SJCRH30 (cell line): ENCODE measurements around the gene NOSIP. TPM values are rescaled to one million over a fixed set of nuclear protein-coding genes. Genes with fewer than 3 reads are reported as not detected.

Experiments used
- total RNA-seq: library from RNA; depleted of rRNA; stranded (reverse); fragments of >200 nt; shearing (Covaris generic); gene quantifications from 2 replicates; pipeline ENCODE4 v1.2.3, GENCODE V29; 2014; rRNA removed

NOSIP gene
- total RNA-seq, 1 experiment from 2014 or later, result 54.2 TPM

Other genes with a start within 250 kb of the NOSIP start
- gene CD37, start 245.2 kb downstream of the NOSIP start, total RNA-seq, result not detected in 2 replicates
- gene TEAD2, start 218.1 kb downstream of the NOSIP start, total RNA-seq, result 72.1 and 72.3 TPM in 2 replicates
- gene DKKL1, start 216.7 kb downstream of the NOSIP start, total RNA-seq, result 0.13 and 0.24 TPM in 2 replicates
- gene KASH5, start 192.3 kb downstream of the NOSIP start, total RNA-seq, result not detected in 2 replicates
- not detected in 2 replicates for gene PTH2, start 157.1 kb downstream of the NOSIP start, total RNA-seq
- not detected in 2 replicates for gene GFY, start 155.2 kb downstream of the NOSIP start, total RNA-seq
- 0.18 TPM in 1 of 2 replicates, not detected in the other for gene SLC17A7, start 139.0 kb downstream of the NOSIP start, total RNA-seq
- gene PIH1D1, start 128.7 kb downstream of the NOSIP start, total RNA-seq, result 68.4 and 83.4 TPM in 2 replicates
- gene ALDH16A1, start 127.3 kb downstream of the NOSIP start, total RNA-seq, result 11.0 and 12.3 TPM in 2 replicates
- gene FLT3LG, start 106.3 kb downstream of the NOSIP start, total RNA-seq, result 0.61 and 1.0 TPM in 2 replicates
- 3,376 and 3,926 TPM in 2 replicates for gene RPL13A, start 92.9 kb downstream of the NOSIP start, total RNA-seq
- 2,852 and 3,079 TPM in 2 replicates for gene RPS11, start 84.1 kb downstream of the NOSIP start, total RNA-seq
- gene FCGRT, start 67.9 kb downstream of the NOSIP start, total RNA-seq, result 25.0 and 26.6 TPM in 2 replicates
- gene RCN3, start 52.6 kb downstream of the NOSIP start, total RNA-seq, result 2.8 and 3.4 TPM in 2 replicates
- 0.51 and 0.58 TPM in 2 replicates for gene PRRG2, start 760 bp upstream of the NOSIP start, total RNA-seq
- 6.1 and 6.3 TPM in 2 replicates for gene PRR12, start 10.6 kb upstream of the NOSIP start, total RNA-seq
- gene RRAS, start 59.6 kb upstream of the NOSIP start, total RNA-seq, result 7.5 and 7.6 TPM in 2 replicates
- gene SCAF1, start 61.7 kb upstream of the NOSIP start, total RNA-seq, result 15.9 and 16.3 TPM in 2 replicates
- 35.1 and 38.6 TPM in 2 replicates for gene IRF3, start 85.3 kb upstream of the NOSIP start, total RNA-seq
- 45.2 and 61.7 TPM in 2 replicates for gene BCL2L12, start 85.4 kb upstream of the NOSIP start, total RNA-seq
- 385 and 390 TPM in 2 replicates for gene PRMT1, start 96.7 kb upstream of the NOSIP start, total RNA-seq
- gene ADM5, start 109.0 kb upstream of the NOSIP start, total RNA-seq, result 5.5 and 7.7 TPM in 2 replicates
- gene CPT1C, start 110.6 kb upstream of the NOSIP start, total RNA-seq, result 15.2 and 20.4 TPM in 2 replicates
- gene TSKS, start 182.8 kb upstream of the NOSIP start, total RNA-seq, result not detected in 2 replicates
- 66.5 and 68.8 TPM in 2 replicates for gene AP2A1, start 186.4 kb upstream of the NOSIP start, total RNA-seq
- 27.6 and 27.9 TPM in 2 replicates for gene FUZ, start 232.7 kb upstream of the NOSIP start, total RNA-seq
- 22.2 and 27.4 TPM in 2 replicates for gene MED25, start 237.7 kb upstream of the NOSIP start, total RNA-seq